Muscle layer of duodenum (tissue), 2 donors: Measurements from ENCODE around the gene CAPN15.

Source experiments
- H3K27ac ChIP-seq: one replicate; pipeline ENCODE4 v1.7.0; 2013; ENCODE audit warnings: mild to moderate bottlenecking, low read length
- H3K27me3 ChIP-seq: one replicate; pipeline ENCODE4 v1.7.0; 2013; ENCODE audit warnings: low read depth, mild to moderate bottlenecking, control low read depth, low read length
- H3K36me3 ChIP-seq, 2 donors: one replicate each; pipeline ENCODE4 v1.7.0; 2013; ENCODE audit warnings: low read length in 2 of 2, control low read depth in 1 of 2, mild to moderate bottlenecking in 1 of 2; ENCODE audit not compliant: insufficient read depth in 2 of 2, control insufficient read depth in 1 of 2
- H3K4me1 ChIP-seq, 2 donors: one replicate each; pipeline ENCODE4 v1.7.0; 2013; ENCODE audit warnings: low read length in 2 of 2, mild to moderate bottlenecking in 2 of 2, control low read depth in 1 of 2, moderate library complexity in 1 of 2; ENCODE audit not compliant: insufficient read depth in 2 of 2, control insufficient read depth in 1 of 2
- H3K4me3 ChIP-seq, 2 donors: one replicate each; pipeline ENCODE4 v1.7.0; 2013; ENCODE audit warnings: low read length in 2 of 2, low read depth in 1 of 2, mild to moderate bottlenecking in 1 of 2
- H3K9me3 ChIP-seq, 2 donors: one replicate each; pipeline ENCODE4 v1.7.0; 2013; ENCODE audit warnings: low read length in 2 of 2, control low read depth in 1 of 2, mild to moderate bottlenecking in 1 of 2; ENCODE audit not compliant: control insufficient read depth in 1 of 2
- donor health status: healthy.

The CAPN15 gene

DNA sequence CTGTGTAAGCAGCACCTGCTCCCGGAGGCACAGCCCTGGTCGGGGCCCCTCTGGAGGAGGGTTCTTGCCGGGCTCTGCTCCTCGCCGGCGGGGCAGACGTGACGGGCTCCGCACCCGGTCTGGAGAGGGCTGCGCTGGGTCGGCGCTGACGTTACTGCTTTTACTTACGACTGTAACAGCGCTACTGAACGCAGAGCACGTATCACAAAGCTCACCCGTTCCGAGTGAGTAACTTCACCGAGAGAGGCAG, 61.1 kb downstream of the CAPN15 start:
- peaks cover 5% of the 10 kb centered on the region for H3K27me3 ChIP-seq
- H3K27ac ChIP-seq, result peak overlapping the region; percentile 85
- peak overlapping the region; percentile 59 to 92 for H3K4me3 ChIP-seq
- no peaks in the 10 kb centered on the region for H3K36me3 ChIP-seq
- peaks cover 18 to 39% of the 10 kb centered on the region in 2 donors for H3K4me1 ChIP-seq
- no peaks in the 10 kb centered on the region for H3K9me3 ChIP-seq

DNA sequence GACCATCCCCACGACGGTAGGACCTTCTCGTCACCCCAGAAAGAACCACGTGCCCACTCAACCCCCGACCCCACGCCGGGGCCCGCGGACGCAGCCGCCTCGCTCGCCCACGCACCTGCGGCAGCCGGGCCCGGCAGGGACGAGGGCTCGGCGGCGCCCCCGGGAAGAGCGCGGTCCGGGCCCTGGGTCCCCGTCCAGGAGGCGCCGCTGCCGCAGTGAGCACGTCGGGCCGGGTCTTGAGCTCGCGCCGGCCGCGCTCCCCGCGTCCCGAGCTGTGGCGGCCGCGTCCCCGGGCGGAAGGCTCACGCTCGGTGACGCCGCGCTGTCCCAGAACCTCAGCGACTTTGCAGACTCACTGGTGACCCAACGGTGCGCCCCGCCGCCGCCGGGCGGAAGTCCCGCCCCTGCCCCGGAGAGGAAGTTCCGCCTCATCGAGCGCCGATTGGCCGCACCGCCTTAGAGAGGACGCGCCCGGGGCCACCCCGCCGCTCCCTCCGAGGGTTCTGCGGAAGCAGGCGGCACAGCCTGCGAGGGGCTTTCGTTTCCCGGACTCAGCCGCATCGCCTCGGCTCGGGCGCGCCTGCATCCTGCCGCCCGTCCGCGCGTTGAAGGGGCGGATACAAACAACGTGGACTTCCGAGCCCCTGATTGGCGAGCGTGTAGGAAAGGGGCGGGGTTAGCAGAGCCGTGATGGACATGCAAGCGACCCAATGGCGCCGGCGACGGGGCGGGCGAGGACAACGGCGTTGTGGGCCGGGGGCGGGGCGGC, 61.6 kb downstream of the CAPN15 start:
- Histone ChIP-seq H3K36me3 (no peaks in the 10 kb centered on the region), H3K27me3 (peaks cover 5% of the 10 kb centered on the region), H3K9me3 (no peaks in the 10 kb centered on the region), H3K4me1 (peaks cover 18 to 39% of the 10 kb centered on the region in 2 donors), H3K4me3 (peak overlapping the region; percentile 59 to 92), H3K27ac (peak overlapping the region; percentile 85)

DNA sequence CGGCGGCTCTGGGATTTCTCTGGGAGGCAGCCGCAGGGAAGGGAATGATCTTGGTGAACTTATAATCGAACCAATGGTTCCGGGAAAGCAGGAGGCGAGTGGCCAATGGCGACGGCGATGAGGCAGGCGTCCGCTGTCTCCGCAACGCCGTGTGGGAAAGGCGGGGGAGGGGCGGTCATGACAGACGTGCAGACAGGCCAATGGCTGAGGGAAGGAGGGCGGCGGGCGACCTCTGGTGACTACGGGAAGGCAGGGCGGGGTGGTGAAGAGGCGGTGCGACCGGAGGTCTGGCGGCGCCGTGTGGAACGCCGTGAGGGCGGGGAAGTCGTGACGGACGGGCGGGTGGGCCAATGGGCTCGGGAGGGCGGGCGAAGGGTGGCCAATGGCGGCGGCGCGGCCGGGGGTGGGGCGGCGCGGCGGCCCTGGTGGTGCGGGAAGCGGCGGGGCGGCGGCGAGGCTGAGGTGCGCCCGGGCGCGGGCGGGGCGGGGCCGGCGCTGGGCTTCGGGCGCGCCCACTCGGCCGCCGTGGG, 62.2 kb downstream of the CAPN15 start, which contains the start of gene RAB40C:
Gene RAB40C, plus strand, starts transcription at position 409 of the 530 bp plus-strand sequence. CDS start 226 bp downstream, outside the sequence.
- H3K36me3 ChIP-seq, result no peaks in the 10 kb centered on the region
- no peaks in the 10 kb centered on the region for H3K9me3 ChIP-seq
- H3K27ac ChIP-seq, result peak within 1 kb of the TSS; percentile 85
- peaks cover 5% of the 10 kb centered on the region for H3K27me3 ChIP-seq
- H3K4me1 ChIP-seq, result peaks cover 18 to 39% of the 10 kb centered on the region in 2 donors
- H3K4me3 ChIP-seq, result peak within 1 kb of the TSS; percentile 76 to 92

DNA sequence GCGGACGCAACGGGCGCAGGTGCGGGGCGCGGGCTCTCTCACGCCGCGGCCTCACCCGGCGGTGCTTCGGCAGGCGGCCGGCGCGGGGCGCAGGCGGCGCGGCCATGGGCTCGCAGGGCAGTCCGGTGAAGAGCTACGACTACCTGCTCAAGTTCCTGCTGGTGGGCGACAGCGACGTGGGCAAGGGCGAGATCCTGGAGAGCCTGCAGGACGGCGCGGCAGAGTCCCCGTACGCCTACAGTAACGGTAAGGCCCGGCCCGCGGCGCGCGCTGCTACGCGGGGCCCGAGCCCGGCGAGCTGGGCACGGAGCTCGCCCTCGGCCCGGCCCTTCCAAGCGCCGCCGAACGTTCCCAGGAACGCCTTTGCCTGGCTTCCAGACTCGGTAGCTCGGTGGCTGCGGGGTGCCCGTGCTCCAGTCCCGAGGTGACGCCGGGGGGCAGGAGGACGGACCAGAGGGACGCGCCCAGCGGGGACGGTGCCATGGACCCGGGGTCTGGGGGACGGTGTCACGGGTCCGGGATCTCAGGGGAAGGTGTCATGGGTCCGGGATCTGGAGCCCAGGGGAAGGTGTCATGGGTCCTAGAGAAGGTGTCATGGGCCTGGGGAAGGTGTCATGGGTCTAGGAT, 62.8 kb downstream of the CAPN15 start:
- H3K36me3 ChIP-seq, result no peaks in the 10 kb centered on the region
- H3K9me3 ChIP-seq, result no peaks in the 10 kb centered on the region
- peak overlapping the region; percentile 45 for H3K27ac ChIP-seq
- peak overlapping the region; percentile 74 to 76 for H3K4me3 ChIP-seq
- H3K27me3 ChIP-seq, result peaks cover 5% of the 10 kb centered on the region
- peaks cover 18 to 39% of the 10 kb centered on the region in 2 donors for H3K4me1 ChIP-seq

DNA sequence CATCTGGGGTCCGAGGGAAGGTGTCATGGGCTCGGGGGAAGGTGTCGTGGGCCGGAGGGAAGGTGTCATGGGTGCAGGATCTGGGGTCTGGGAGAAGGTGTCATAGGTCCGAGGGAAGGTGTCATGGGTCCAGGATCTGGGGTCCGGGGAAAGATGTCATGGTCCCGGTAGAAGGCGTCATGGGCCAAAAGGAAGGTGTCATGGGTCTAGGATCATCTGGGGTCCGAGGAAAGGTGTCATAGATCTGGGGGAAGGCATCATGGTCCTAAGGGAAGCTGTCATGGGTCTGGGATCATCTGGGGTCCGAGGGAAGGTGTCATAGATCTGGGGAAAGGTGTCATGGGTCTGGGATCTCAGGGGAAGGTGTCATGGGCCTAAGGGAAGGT, 63.3 kb downstream of the CAPN15 start:
- peaks cover 18 to 39% of the 10 kb centered on the region in 2 donors for H3K4me1 ChIP-seq
- H3K36me3 ChIP-seq, result no peaks in the 10 kb centered on the region

DNA sequence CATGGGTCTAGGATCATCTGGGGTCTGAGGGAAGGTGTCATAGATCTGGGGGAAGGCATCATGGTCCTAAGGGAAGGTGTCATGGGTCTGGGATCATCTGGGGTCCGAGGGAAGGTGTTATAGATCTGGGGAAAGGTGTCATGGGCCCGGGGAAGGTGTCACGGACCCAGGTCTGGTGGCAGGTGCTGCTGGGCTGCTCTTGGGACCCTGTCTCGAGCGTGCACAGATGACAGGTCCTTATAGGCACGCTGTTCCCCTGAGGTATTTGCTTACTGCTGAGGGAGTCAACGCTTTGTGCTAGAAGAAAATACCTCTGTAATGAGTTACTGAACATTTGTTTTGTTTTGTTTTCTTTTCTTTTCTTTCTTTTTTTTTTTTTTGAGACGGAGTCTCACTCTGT, 63.7 kb downstream of the CAPN15 start:
- Histone ChIP-seq H3K27me3 (no peaks in the 10 kb centered on the region), H3K4me1 (peaks cover 18 to 36% of the 10 kb centered on the region in 2 donors), H3K9me3 (no peaks in the 10 kb centered on the region), H3K36me3 (no peaks in the 10 kb centered on the region), H3K27ac (peak overlapping the region; percentile 45), H3K4me3 (peak overlapping the region; percentile 74 to 76)

More for the DNA sequence above, 63.3 kb downstream of the CAPN15 start:
- Histone ChIP-seq H3K27ac (peak overlapping the region; percentile 45), H3K27me3 (peaks cover 2% of the 10 kb centered on the region), H3K9me3 (no peaks in the 10 kb centered on the region), H3K4me3 (peak overlapping the region; percentile 74 to 76)

DNA sequence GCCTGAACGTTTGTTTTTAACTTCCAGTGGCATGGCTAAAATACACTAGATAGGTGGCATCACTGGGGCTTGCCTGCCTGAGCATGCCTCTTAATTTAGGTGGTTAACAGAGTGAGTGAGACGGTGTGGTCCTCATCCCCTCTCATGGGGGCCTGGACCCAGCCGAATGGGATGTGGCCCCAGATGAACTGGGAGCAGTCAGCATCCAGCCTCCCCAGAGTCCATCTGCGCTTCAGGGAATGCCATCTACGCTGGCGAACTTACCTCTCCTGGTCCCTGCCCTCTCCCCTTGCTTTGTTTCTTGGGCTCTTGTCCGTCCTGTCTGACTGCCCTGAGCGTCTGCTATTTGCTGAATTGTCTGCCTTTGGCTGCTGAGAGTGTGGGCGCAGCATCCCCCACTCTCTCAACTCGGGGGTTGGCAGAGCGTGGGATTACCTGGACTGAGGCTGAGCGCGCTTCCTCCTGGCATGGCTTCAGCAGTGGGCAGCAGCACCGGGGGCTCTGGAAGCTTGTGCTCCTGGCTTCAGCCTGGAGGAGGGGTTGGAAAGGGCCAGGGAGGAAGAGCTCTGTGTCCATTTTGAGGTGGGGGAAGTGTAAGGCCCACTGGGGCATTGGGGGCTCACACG, 64.5 kb downstream of the CAPN15 start:
- H3K27me3 ChIP-seq, result no peaks in the 10 kb centered on the region
- H3K27ac ChIP-seq, result peak overlapping the region; percentile 89
- H3K4me1 ChIP-seq, result peaks cover 18 to 32% of the 10 kb centered on the region in 2 donors
- H3K36me3 ChIP-seq, result no peaks in the 10 kb centered on the region
- no peaks in the 10 kb centered on the region for H3K9me3 ChIP-seq
- no peak overlapping the region for H3K4me3 ChIP-seq

DNA sequence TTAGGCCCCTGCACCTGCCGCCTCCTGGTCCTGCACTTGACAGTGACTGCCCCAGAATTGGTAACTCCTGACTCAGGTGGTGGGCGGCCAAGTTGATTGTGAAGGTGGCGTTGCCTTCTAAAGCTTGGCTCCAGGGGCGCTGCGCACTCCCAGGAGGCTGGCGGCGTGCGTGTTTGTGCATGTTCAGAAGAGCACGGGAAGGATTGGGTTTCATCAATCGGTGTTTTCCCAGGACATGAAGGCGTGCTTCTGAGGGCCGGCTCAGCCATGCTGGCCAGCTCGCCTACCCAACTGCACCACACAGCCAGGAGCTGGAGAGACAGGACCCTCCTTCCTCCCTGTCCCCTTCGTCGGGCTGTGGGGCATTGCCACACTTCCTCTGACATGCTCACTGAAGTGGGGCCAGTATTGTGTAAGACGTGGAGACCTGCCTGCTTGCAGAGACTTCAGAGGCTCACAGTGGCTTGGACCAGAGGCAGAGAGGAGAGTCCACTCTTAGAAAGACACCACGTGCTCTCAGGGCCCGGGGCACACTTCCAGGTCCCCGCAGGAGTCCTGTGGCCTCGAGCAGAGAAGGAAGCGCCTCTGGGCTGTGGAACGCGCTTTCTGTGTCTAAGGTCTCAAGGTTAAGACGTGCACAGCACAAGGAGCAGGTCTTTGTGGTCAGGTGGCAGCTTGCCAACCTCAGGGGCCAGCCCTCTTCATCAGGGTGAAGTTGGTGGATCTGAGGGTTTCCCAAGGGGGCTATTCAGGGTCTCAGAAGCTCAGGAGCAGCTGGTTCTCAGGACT, 65.2 kb downstream of the CAPN15 start:
- no peaks in the 10 kb centered on the region for H3K27me3 ChIP-seq
- H3K4me3 ChIP-seq, result no peak overlapping the region
- H3K4me1 ChIP-seq, result peaks cover 15 to 25% of the 10 kb centered on the region in 2 donors
- H3K27ac ChIP-seq, result peak overlapping the region; percentile 89
- no peaks in the 10 kb centered on the region for H3K9me3 ChIP-seq
- H3K36me3 ChIP-seq, result no peaks in the 10 kb centered on the region

DNA sequence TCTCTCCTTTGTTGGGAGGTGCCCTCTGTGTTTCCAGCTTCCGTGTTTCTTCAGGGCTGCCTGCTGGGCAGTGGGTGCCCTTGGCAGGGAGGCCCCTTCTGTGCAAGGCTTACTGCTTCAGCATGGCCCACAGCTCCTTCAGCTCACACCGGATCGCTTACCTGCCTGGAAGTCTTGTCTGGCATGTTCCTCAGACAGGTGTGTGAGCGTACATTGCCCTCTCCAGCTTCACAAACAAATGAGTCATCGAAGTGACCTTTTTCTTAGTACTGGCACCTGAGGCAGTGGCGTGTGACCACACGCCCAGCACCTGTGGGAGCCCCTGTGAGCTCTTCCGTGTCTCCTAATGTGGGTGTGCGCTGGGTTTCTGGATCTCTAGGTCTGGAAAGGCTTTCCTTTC, 65.9 kb downstream of the CAPN15 start:
- H3K36me3 ChIP-seq, result no peaks in the 10 kb centered on the region
- H3K27me3 ChIP-seq, result no peaks in the 10 kb centered on the region
- peaks cover 15 to 18% of the 10 kb centered on the region in 2 donors for H3K4me1 ChIP-seq
- peak overlapping the region; percentile 89 for H3K27ac ChIP-seq
- H3K4me3 ChIP-seq, result no peak overlapping the region
- H3K9me3 ChIP-seq, result no peaks in the 10 kb centered on the region

DNA sequence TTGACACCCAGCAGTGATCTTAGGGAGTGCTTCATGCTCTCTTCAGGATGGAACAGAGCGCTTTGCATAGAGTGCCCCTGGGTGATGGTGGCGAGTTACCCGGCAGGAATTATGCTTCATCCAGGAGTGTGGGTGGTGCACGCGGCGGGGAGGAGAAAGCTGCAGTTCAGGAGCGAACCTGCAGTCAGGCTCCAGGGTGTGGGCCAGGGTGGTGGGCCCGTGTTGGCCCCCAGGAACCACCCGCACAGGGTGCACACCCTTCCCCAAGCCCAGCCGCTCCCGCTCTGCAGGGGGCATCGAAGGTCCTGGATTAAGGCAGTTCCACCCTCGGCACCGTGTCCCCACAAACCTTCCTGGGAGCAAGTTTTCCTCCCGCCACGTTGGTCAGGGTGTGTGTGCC, 66.3 kb downstream of the CAPN15 start:
- H3K9me3 ChIP-seq, result no peaks in the 10 kb centered on the region
- H3K27ac ChIP-seq, result peak overlapping the region; percentile 89
- H3K36me3 ChIP-seq, result peaks cover 0 to under 1% of the 10 kb centered on the region in 2 donors
- no peaks in the 10 kb centered on the region for H3K27me3 ChIP-seq
- H3K4me1 ChIP-seq, result peaks cover 15 to 17% of the 10 kb centered on the region in 2 donors
- no peak overlapping the region for H3K4me3 ChIP-seq
